K562 (cell line): ENCODE measurements around the gene CST4. TPM values are rescaled to one million over a fixed set of nuclear protein-coding genes. Genes with fewer than 3 reads are reported as not detected.
A peak's percentile ranks its signal among the peaks of the same experiment; 100 is the strongest.

Source experiments
- BCOR ChIP-seq: fragments of 450-650 bp; IDR thresholded peaks from 2 replicates; pipeline ENCODE4 v1.6.1; 2016
- BHLHE40 ChIP-seq: IDR thresholded peaks from 2 replicates; pipeline ENCODE4 v1.6.1; 2011; ENCODE audit warnings: low read length, improper control_type of control experiment
- EWSR1 ChIP-seq: fragments of 450-650 bp; IDR thresholded peaks from 2 replicates; pipeline ENCODE4 v1.6.1; 2018; ENCODE audit warnings: borderline replicate concordance, mild to moderate bottlenecking, low read depth, moderate library complexity; ENCODE audit not compliant: partially characterized antibody
- HBP1 ChIP-seq: fragments of 450-650 bp; formaldehyde crosslinking; IDR thresholded peaks from 2 replicates; pipeline ENCODE4 v1.4.0; 2022; ENCODE audit warnings: missing genetic modification characterization
- HMG20A ChIP-seq: fragments of 450-650 bp; formaldehyde crosslinking; conservative IDR thresholded peaks from 2 replicates; pipeline ENCODE4 v1.4.0; 2020; ENCODE audit warnings: mild to moderate bottlenecking, mixed read lengths
- KAT2B ChIP-seq: IDR thresholded peaks from one replicate; pipeline ENCODE4 v1.6.1; 2012; ENCODE audit warnings: low read depth, mild to moderate bottlenecking, control low read depth, inconsistent platforms, low read length, moderate library complexity
- NRF1 ChIP-seq, 2 experiments: fragments of 450-650 bp; IDR thresholded peaks in 1 of 2; conservative IDR thresholded peaks in 1 of 2; 2 replicates each; pipeline ENCODE4 v1.6.1; 2014; ENCODE audit warnings: mild to moderate bottlenecking in 2 of 2
- RHOXF2B ChIP-seq: fragments of 250-450 bp; sonication (Bioruptor Pico); conservative IDR thresholded peaks from 2 replicates; pipeline ENCODE4 v1.5.1; 2021
- SMAD4 ChIP-seq: fragments of 250-450 bp; sonication (Bioruptor Pico); conservative IDR thresholded peaks from 2 replicates; pipeline ENCODE4 v1.8.0; 2021; ENCODE audit warnings: inconsistent platforms, mild to moderate bottlenecking, moderate library complexity
- TAL1 ChIP-seq: fragments of 450-650 bp; IDR thresholded peaks from 2 replicates; pipeline ENCODE4 v1.6.1; 2016; ENCODE audit warnings: mild to moderate bottlenecking
- TFE3 ChIP-seq: fragments of 450-650 bp; formaldehyde crosslinking; IDR thresholded peaks from 2 replicates; pipeline ENCODE4 v1.4.0; 2020; ENCODE audit warnings: mild to moderate bottlenecking, mixed read lengths
- TRIM24 ChIP-seq, 2 experiments: fragments of 450-650 bp; IDR thresholded peaks; 2 replicates each; pipeline ENCODE4 v1.6.1; 2016
- USF2 ChIP-seq: sonication (generic); formaldehyde crosslinking; IDR thresholded peaks from 2 replicates; pipeline ENCODE4 v1.5.0; 2020; ENCODE audit warnings: missing genetic modification reagents
- ZNF140 ChIP-seq: fragments of 250-450 bp; sonication (Bioruptor Pico); IDR thresholded peaks from 2 replicates; pipeline ENCODE4 v1.8.0; 2021; ENCODE audit warnings: moderate library complexity, mild to moderate bottlenecking, inconsistent platforms
- ZNF184 ChIP-seq: sonication (generic); formaldehyde crosslinking; IDR thresholded peaks from 2 replicates; pipeline ENCODE4 v1.5.0; 2020; ENCODE audit warnings: missing genetic modification reagents
- ZNF274 ChIP-seq: IDR thresholded peaks from 2 replicates; pipeline ENCODE4 v1.6.1; 2011; ENCODE audit warnings: low read depth, mild to moderate bottlenecking, low read length, moderate library complexity, borderline replicate concordance
- polyA plus RNA-seq, 8 experiments: library from polyadenylated mRNA; depleted of rRNA in 4 of 8; stranded (reverse) in 5 of 8; unstranded in 3 of 8; fragments of >200 nt; fragmentation: Nextera tagmentation in 2 of 8; fragmentation: Illumina TruSeq in 1 of 8; extraction: Ambion mirVana in 2 of 8; extraction: Trizol in 1 of 8; gene quantifications; 2 replicates each; pipeline versions ENCODE4 v1.2.1 to v1.2.3, GENCODE V29; 2011 to 2014; ENCODE audit warnings: inconsistent platforms in 1 of 8, missing spikeins in 1 of 8
- total RNA-seq, 7 experiments: library from RNA; depleted of rRNA in 6 of 7; stranded (reverse); fragments of >200 nt in 6 of 7; fragmentation: Illumina TruSeq in 2 of 7; extraction: Trizol in 2 of 7; gene quantifications; 2 replicates each; pipeline versions ENCODE4 v1.2.1 to v1.2.3, GENCODE V29; 2011 to 2021; ENCODE audit warnings: low replicate concordance in 1 of 7
- TF ChIP-seq, protein P1 (sequence below): conservative IDR thresholded peaks from 2 replicates; pipeline ENCODE4 v1.6.1; 2011; ENCODE audit warnings: low read depth, mild to moderate bottlenecking, low read length; ENCODE audit not compliant: control insufficient read depth
- TF ChIP-seq, protein P2 (sequence below): sonication (generic); formaldehyde crosslinking; IDR thresholded peaks from 2 replicates; pipeline ENCODE4 v1.8.1; 2022; ENCODE audit warnings: missing genetic modification reagents
- TF ChIP-seq, protein P3 (sequence below), 2 experiments: fragments of 450-650 bp; IDR thresholded peaks; 2 replicates each; pipeline ENCODE4 v1.6.1; 2016

CST4 gene
- total and polyA plus RNA-seq, 9 of the 15 experiments (the other 6 are each of a cell fraction or from before 2014, with no cell fraction given) = not detected

DNA sequence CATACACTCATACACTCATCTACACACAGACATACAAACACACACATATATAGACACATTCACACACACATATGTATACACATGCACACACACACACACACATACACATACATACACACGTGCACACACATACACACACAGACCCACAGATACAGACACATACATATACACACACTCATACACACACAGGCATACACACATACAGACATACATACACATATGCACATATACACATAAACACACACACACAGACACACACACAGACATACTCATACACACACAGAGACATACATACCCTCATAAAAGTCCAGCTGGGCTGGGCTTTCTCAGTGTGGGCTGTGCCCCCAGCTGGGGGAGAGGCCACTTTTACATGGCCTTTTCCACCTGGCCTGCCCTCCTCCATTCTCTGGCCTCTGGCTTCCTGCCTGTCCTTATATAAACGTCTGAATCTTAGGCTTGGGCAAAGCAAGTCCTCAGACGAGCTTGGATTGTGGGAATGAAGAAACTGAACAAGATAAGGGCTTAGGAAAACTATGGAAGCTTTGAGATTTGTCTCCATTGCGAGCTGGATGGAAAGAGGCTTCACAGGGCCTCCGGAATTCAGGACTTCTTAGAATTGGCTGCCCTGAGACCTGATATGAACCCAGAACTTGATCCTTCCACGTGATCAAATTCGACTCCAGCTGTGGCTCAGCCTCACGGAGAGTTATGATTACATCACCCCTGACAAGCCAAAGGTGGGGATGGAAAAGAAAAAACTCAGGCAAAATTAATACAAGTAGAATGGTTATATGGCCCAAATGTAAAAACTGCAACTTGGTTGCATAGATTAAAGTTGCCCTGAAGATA lies 28.6 kb downstream of the CST4 start (continued):
- peak; percentile 62 for TF ChIP-seq USF2 (CRISPR knock-in tag)
- TF ChIP-seq HBP1 (CRISPR knock-in tag) = 0 out of 2 replicates have a peak, but pooled peaks have one; percentile 65
- TF ChIP-seq, protein P1, sequence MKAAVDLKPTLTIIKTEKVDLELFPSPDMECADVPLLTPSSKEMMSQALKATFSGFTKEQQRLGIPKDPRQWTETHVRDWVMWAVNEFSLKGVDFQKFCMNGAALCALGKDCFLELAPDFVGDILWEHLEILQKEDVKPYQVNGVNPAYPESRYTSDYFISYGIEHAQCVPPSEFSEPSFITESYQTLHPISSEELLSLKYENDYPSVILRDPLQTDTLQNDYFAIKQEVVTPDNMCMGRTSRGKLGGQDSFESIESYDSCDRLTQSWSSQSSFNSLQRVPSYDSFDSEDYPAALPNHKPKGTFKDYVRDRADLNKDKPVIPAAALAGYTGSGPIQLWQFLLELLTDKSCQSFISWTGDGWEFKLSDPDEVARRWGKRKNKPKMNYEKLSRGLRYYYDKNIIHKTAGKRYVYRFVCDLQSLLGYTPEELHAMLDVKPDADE = no peak
- TF ChIP-seq TFE3 (CRISPR knock-in tag) = peak; percentile 19; the same call in 1 of the 2 replicates
- 0 out of 2 replicates have a peak, but pooled peaks have one; percentile 29 for TF ChIP-seq BCOR
- no peak for TF ChIP-seq ZNF140
- TF ChIP-seq, protein P2, sequence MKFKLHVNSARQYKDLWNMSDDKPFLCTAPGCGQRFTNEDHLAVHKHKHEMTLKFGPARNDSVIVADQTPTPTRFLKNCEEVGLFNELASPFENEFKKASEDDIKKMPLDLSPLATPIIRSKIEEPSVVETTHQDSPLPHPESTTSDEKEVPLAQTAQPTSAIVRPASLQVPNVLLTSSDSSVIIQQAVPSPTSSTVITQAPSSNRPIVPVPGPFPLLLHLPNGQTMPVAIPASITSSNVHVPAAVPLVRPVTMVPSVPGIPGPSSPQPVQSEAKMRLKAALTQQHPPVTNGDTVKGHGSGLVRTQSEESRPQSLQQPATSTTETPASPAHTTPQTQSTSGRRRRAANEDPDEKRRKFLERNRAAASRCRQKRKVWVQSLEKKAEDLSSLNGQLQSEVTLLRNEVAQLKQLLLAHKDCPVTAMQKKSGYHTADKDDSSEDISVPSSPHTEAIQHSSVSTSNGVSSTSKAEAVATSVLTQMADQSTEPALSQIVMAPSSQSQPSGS = no peak
- TF ChIP-seq ZNF184 (CRISPR knock-in tag) = no peak
- peak in 1 of 2 experiments; percentile 43; a peak in 2 of 4 replicates for TF ChIP-seq TRIM24 (IDR thresholded peaks at IDR 0.05)
- TF ChIP-seq NRF1 (conservative IDR thresholded peaks at IDR 0.05 in 1 of 2, IDR thresholded peaks at IDR 0.05 in 1 of 2) = 0 out of 4 replicates have a peak, but pooled peaks of 1 of the 2 experiments have one; percentile 7
- 0 out of 2 replicates have a peak, but pooled peaks have one; percentile 11 for TF ChIP-seq SMAD4
- TF ChIP-seq, protein P3, sequence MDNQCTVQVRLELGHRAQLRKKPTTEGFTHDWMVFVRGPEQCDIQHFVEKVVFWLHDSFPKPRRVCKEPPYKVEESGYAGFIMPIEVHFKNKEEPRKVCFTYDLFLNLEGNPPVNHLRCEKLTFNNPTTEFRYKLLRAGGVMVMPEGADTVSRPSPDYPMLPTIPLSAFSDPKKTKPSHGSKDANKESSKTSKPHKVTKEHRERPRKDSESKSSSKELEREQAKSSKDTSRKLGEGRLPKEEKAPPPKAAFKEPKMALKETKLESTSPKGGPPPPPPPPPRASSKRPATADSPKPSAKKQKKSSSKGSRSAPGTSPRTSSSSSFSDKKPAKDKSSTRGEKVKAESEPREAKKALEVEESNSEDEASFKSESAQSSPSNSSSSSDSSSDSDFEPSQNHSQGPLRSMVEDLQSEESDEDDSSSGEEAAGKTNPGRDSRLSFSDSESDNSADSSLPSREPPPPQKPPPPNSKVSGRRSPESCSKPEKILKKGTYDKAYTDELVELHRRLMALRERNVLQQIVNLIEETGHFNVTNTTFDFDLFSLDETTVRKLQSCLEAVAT (IDR thresholded peaks at IDR 0.05) = peak in 1 of 2 experiments; percentile 53; a peak in 1 of 4 replicates
- TF ChIP-seq EWSR1 = no peak
- no peak for TF ChIP-seq HMG20A (CRISPR knock-in tag)
- no peak for TF ChIP-seq RHOXF2B (CRISPR knock-in tag)
- TF ChIP-seq BHLHE40 = peak; percentile 58
- TF ChIP-seq TAL1 = no peak
- no peak for TF ChIP-seq ZNF274
- no peak for TF ChIP-seq KAT2B
